Common myeloid progenitor, CD34-positive (primary cell): ENCODE measurements around the gene CATSPERD.
A peak's percentile ranks its signal among the peaks of the same experiment; 100 is the strongest.

Source experiments
- CTCF ChIA-PET: fragments of 350-600 bp; sonication (Branson Sonifier 250); formaldehyde crosslinking; loops from one replicate; lab custom pipeline; 2021; ENCODE audit warnings: antibody characterized with exemption; lab: Charles Lee
- POLR2A ChIA-PET: fragments of 350-600 bp; sonication (Branson Sonifier 250); formaldehyde crosslinking; loops from one replicate; lab custom pipeline; 2021; ENCODE audit warnings: antibody characterized with exemption; lab: Charles Lee
- DNase-seq, 3 donors: peaks; one replicate each; pipeline versions ENCODE4 v3.0.0 to v3.0.0-alpha.2; 2013
- H3K27ac ChIP-seq, 2 experiments: 1 replicate in 1 of 2; 2 replicates in 1 of 2; pipeline ENCODE4 v1.7.0; 2013; ENCODE audit warnings: inconsistent platforms in 2 of 2, low read length in 2 of 2, mild to moderate bottlenecking in 2 of 2, low read depth in 1 of 2, moderate library complexity in 1 of 2; ENCODE audit not compliant: severe bottlenecking in 2 of 2, insufficient read depth in 1 of 2, poor library complexity in 1 of 2
- H3K27me3 ChIP-seq, 5 experiments: replicated peaks in 2 of 5; 1 replicate in 3 of 5; 2 replicates in 2 of 5; pipeline versions ENCODE4 v1.6.1 to v1.7.0; 2013; ENCODE audit warnings: low read length in 4 of 5, mild to moderate bottlenecking in 2 of 5, moderate library complexity in 2 of 5, inconsistent platforms in 1 of 5; ENCODE audit not compliant: insufficient read depth in 5 of 5, control insufficient read depth in 4 of 5
- H3K36me3 ChIP-seq, 4 experiments: 1 replicate in 2 of 4; 2 replicates in 2 of 4; pipeline versions ENCODE4 v1.6.1 to v1.7.0; 2013; ENCODE audit warnings: low read length in 3 of 4, control low read depth in 1 of 4, mild to moderate bottlenecking in 1 of 4; ENCODE audit not compliant: control insufficient read depth in 4 of 4, insufficient read depth in 4 of 4
- H3K4me1 ChIP-seq, 4 experiments: 1 replicate in 3 of 4; 2 replicates in 1 of 4; pipeline versions ENCODE4 v1.6.1 to v1.7.1; 2013; ENCODE audit warnings: low read length in 3 of 4, mild to moderate bottlenecking in 3 of 4, control low read depth in 1 of 4, inconsistent platforms in 1 of 4, moderate library complexity in 1 of 4; ENCODE audit not compliant: control insufficient read depth in 4 of 4, insufficient read depth in 4 of 4; ENCODE audit errors: control extremely low read depth in 1 of 4
- H3K4me3 ChIP-seq, 7 experiments: 1 replicate in 4 of 7; 2 replicates in 3 of 7; pipeline versions ENCODE4 v1.5.1 to v1.7.0; 2013; ENCODE audit warnings: mild to moderate bottlenecking in 7 of 7, low read length in 6 of 7, moderate library complexity in 6 of 7, inconsistent platforms in 2 of 7, low read depth in 2 of 7, control low read depth in 1 of 7; ENCODE audit not compliant: insufficient read depth in 4 of 7, control insufficient read depth in 1 of 7; ENCODE audit errors: extremely low read depth in 1 of 7
- H3K9me3 ChIP-seq, 5 experiments: 1 replicate in 4 of 5; 2 replicates in 1 of 5; pipeline versions ENCODE4 v1.6.1 to v1.7.1; 2013; ENCODE audit warnings: low read length in 4 of 5, mild to moderate bottlenecking in 2 of 5, inconsistent platforms in 1 of 5, low read depth in 1 of 5, moderate library complexity in 1 of 5; ENCODE audit not compliant: control insufficient read depth in 4 of 5, insufficient read depth in 2 of 5; ENCODE audit errors: control extremely low read depth in 1 of 5
- WGBS: methylation state at CpG from one replicate; pipeline ENCODE4 v1.1.5; 2013; ENCODE audit not compliant: insufficient coverage; 5-methylcytosine and 5-hydroxymethylcytosine counted together

CATSPERD gene

DNA sequence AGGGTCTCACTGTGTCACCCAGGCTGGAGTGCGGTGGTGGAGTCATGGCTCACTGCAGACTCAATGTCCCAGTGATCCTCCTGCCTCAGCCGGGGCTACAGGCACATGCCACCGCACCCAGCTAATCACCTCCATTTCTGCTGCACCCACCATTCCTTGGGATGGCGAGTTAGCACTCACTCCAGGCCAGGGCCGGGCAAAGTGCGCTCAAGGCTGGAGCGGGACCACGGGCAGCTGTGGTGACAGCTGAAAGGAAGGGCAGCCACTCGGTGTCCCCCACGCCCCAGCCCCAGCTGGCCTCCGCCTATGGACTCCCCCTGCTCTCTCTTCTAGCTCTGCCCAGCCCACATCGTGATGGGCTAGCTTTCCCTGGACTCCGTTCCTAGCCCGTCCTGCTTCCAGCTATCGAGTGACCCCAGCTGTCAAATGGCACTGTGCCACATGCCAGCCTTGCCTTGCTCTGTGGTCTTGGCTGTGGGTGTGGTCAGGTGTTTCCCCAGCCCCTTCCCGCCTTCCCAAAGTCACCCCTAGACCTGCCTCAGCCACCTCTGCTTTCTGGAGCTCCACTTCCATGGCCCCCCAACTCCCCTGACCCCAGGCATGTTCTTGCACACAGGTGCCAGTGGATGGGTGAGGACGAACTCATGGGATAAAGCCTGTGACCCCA is 44.2 kb upstream of the CATSPERD start:
- H3K4me3 ChIP-seq: no peak overlapping the region
- 91% methylated on average over 13 of the region's 17 CpGs for WGBS
- DNase-seq: no peak
- peaks cover 0 to 14% (median 11%) of the 10 kb centered on the region in 4 experiments for H3K4me1 ChIP-seq
- ChIA-PET POLR2A (no interaction called here), CTCF (interaction anchor here (0.6 to 0.8 kb wide), 3 partner anchors 9 to 19 kb away, joined by 3 read pairs; no protein-coding TSS in a partner anchor)
- peaks cover 0 to 30% (median 4%) of the 10 kb centered on the region in 4 experiments for H3K36me3 ChIP-seq
- no peaks in the 10 kb centered on the region for H3K27me3 ChIP-seq
- no peaks in the 10 kb centered on the region for H3K9me3 ChIP-seq
- no peak overlapping the region for H3K27ac ChIP-seq

DNA sequence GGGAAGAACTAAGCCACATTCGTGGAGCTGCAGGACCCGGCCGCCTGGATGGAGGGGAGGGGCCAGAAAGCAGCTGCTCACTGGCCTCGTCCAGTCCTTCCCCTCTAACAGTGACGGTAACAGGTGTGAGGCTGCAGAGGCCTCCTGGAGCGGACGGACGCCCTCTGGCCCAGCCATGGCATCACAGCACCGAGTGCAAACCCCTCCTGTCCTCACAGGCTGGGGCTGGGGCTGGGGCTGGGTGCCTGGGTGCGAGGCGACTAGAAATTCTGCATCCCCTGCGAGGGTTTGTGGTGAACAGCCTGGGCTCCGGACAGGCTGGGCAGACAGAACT is 43.7 kb upstream of the CATSPERD start:
- no peak overlapping the region for H3K4me3 ChIP-seq
- no peaks in the 10 kb centered on the region for H3K27me3 ChIP-seq
- peaks cover 0 to 19% (median 13%) of the 10 kb centered on the region in 4 experiments for H3K4me1 ChIP-seq
- 88% methylated on average over 11 of the region's 13 CpGs for WGBS
- peaks cover 0 to 25% (median 3%) of the 10 kb centered on the region in 4 experiments for H3K36me3 ChIP-seq
- no peak overlapping the region for H3K27ac ChIP-seq
- CTCF ChIA-PET: interaction anchor here (0.6 kb wide), 2 partner anchors 10 to 16 kb away, joined by 3 read pairs; no protein-coding TSS in a partner anchor
- POLR2A ChIA-PET: no interaction called here
- no peaks in the 10 kb centered on the region for H3K9me3 ChIP-seq
- no peak for DNase-seq

DNA sequence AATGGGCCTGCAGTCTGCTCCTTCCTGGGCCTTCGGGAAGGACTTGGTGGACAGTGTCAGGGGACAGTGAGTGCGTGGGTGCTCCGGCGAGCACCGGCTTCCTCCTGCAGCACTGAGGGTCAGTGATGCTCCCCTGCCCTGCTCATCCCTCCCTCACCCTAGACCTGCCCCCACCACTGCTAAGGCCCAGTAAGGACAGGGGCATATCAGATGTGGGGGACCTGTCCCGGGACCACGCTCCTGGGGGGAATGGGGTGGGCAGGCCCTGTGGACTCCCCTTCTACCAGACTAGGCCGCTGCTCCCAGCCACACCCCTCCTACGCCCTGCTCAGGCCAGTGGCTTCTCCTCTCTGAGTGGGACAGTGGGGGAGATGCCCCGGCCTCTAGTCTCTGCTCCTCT is 43.3 kb upstream of the CATSPERD start:
- Histone ChIP-seq H3K27ac (no peak overlapping the region), H3K4me3 (no peak overlapping the region), H3K36me3 (peaks cover 0 to 21% (median 3%) of the 10 kb centered on the region in 4 experiments), H3K27me3 (no peaks in the 10 kb centered on the region), H3K9me3 (no peaks in the 10 kb centered on the region), H3K4me1 (peaks cover 0 to 19% (median 13%) of the 10 kb centered on the region in 4 experiments)
- WGBS: 100% methylated on average over 5 of the region's 10 CpGs
- CTCF ChIA-PET: interaction anchor here (0.6 kb wide), 2 partner anchors 10 to 17 kb away, joined by 3 read pairs; no protein-coding TSS in a partner anchor
- POLR2A ChIA-PET: no interaction called here
- DNase-seq: no peak

DNA sequence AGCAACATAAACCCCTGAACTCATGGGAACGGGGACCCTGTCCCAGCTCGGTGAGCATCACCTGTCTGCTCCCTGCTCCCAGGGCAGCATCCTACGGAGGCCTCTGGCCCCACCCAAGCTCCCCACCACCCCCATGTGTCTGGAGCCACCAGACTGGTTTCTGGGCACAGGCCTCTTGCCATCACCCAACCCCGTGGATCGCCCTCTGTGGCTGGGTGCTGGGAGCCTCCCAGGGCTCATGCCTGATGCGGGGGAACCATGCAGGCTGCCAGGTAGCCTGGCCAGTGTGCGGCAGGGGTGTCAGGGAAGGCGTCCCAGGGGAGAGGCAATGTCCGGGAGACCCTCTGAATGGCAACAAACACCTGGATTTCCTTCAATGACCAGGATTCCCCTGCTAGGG is 42.9 kb upstream of the CATSPERD start:
- POLR2A ChIA-PET: no interaction called here
- no peak for DNase-seq
- Histone ChIP-seq H3K27ac (no peak overlapping the region), H3K27me3 (no peaks in the 10 kb centered on the region), H3K4me3 (no peak overlapping the region), H3K36me3 (peaks cover 0 to 21% (median 3%) of the 10 kb centered on the region in 4 experiments), H3K9me3 (no peaks in the 10 kb centered on the region), H3K4me1 (peaks cover 0 to 19% (median 13%) of the 10 kb centered on the region in 4 experiments)
- WGBS: 90% methylated on average over 7 of the region's 9 CpGs
- CTCF ChIA-PET: no interaction called here

DNA sequence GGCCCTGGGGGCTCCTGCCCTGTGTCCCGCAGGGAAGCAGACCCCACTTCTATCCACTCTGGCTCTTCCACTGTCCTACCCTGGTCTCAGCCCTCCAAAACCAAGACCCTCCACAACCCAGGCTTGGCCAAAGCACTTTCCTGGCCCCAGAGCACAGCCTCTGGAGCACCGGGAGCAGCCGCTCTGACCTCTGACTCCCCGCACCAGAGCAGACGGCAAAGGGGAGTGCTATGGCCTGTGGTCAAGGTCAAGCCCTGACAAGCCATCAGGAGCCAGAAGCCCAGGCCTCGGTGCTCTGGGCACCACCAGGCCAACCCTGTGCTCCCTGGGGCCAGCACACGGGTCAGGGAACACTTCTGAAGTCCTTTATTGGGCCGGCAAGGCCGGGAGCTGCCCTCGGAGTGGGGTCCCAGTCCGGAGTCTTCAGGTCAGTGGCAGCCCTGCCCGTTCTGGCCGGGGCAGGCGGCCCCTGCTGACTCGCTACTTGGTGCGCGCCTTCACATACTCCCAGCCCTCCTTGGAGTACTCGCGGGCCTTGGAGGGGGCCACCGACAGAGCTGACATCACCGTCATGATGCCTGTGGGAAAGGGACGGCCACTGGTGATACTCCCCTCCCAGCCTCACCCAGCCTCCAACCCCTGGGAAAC is 42.2 kb upstream of the CATSPERD start:
- Histone ChIP-seq H3K36me3 (peaks cover 0 to 16% (median 3%) of the 10 kb centered on the region in 4 experiments), H3K9me3 (no peaks in the 10 kb centered on the region), H3K4me1 (peaks cover 0 to 19% (median 13%) of the 10 kb centered on the region in 4 experiments), H3K27me3 (no peaks in the 10 kb centered on the region), H3K4me3 (no peak overlapping the region), H3K27ac (no peak overlapping the region)
- CTCF ChIA-PET: no interaction called here
- POLR2A ChIA-PET: no interaction called here
- DNase-seq: no peak
- 99% methylated on average over 19 of the region's 22 CpGs for WGBS

DNA sequence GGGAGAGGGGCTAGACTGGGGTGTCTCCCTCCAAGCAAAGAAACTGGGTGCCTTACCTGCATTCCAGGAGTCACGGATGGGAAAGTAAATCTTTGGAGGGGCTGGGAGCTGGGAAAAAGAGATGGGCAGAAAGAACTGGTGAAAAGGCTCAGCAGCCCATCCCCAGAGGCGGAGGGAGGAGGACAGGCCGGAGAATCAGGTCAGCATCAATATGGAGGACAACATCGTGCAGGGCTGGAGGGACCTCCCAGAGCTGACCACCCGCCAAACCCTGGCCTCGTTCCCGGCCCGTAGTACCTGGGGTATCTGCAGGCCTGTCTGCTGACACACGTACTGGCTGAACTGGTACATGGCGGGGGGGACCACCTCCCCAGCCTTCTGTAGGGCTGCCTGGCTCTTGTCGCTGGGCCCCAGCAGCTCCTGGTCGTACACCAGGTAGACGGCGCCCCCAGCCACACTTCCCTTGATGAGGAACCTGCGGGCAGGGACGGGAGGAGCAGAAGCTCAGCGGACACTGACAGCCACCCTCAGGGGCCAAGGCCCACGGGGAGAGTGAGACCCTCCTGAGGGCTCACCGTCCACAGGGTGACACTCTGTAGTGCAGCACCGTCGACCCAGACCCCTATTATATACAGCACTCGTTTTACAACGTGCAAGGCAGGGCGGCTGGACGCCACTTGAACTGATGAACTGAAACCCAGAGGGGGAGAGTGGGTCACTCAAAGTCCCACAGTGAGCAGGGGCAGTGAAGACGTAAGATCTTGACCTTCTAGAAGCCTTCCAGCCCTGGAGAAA is 41.0 kb upstream of the CATSPERD start:
- H3K36me3 ChIP-seq: peaks cover 0 to 16% (median 3%) of the 10 kb centered on the region in 4 experiments
- POLR2A ChIA-PET: interaction anchor here (0.8 to 1.0 kb wide), 2 partner anchors 10 to 12 kb away, joined by 3 read pairs; partner anchors contain the start of gene RPL36

More for the DNA sequence above, 41.0 kb upstream of the CATSPERD start:
- H3K9me3 ChIP-seq: no peaks in the 10 kb centered on the region
- DNase-seq: peak in 1 of 3 donors; percentile 24
- peak overlapping the region; percentile 67 to 97 for H3K27ac ChIP-seq
- H3K27me3 ChIP-seq: no peaks in the 10 kb centered on the region
- peak overlapping the region; percentile 83 to 97 (median 90) for H3K4me3 ChIP-seq
- H3K4me1 ChIP-seq: peaks cover 0 to 19% (median 13%) of the 10 kb centered on the region in 4 experiments
- CTCF ChIA-PET: interaction anchor here (1.1 kb wide), 1 partner anchor 9 kb away, joined by 5 read pairs; no protein-coding TSS in a partner anchor
- 48% methylated on average over 15 of the region's 26 CpGs for WGBS
